Astrocyte of the cerebellum (primary cell): ENCODE data around the gene ZFYVE21.

Experiments used
- DNase-seq: peaks from one replicate; pipeline ENCODE4 v3.0.0-alpha.2; 2011; ENCODE audit warnings: low read depth
- H3K4me3 ChIP-seq: 2 replicates; pipeline ENCODE4 v1.5.1; 2011; ENCODE audit warnings: mild to moderate bottlenecking, low read depth, low read length, moderate library complexity
- CTCF ChIP-seq: IDR thresholded peaks from 2 replicates; pipeline ENCODE4 v1.5.1; 2012; ENCODE audit warnings: low read length, low read depth, moderate library complexity, mild to moderate bottlenecking; ENCODE audit errors: missing control alignments
- in situ Hi-C: cut with HindIII; loops from 2 replicates; pipeline ENCODE4 v1.10.0; 2017; ENCODE audit warnings: low sequenced_read_pairs

The ZFYVE21 gene

GRCh38 chr14:103699901-103700752, 15.5 kb upstream of the ZFYVE21 start:
- in situ Hi-C loops, result loop anchor here (10.0 kb wide), 1 partner anchor 125 kb away; no protein-coding TSS in a partner anchor
- H3K4me3 ChIP-seq, result no peak overlapping the region
- TF ChIP-seq CTCF, result no peak
- DNase-seq, result no peak

- H3K4me3 ChIP-seq, result no peak overlapping the region
- no peak for TF ChIP-seq CTCF
- no peak for DNase-seq
- in situ Hi-C loops, result no loop called here
Observed at GRCh38 chr14:103700753-103701490, 14.7 kb upstream of the ZFYVE21 start.

GRCh38 chr14:103702095-103702494, 13.5 kb upstream of the ZFYVE21 start:
- in situ Hi-C loops, result no loop called here
- no peak for TF ChIP-seq CTCF
- DNase-seq, result no peak
- H3K4me3 ChIP-seq, result no peak overlapping the region

GRCh38 chr14:103702497-103703432, 12.8 kb upstream of the ZFYVE21 start:
- DNase-seq, result no peak
- H3K4me3 ChIP-seq, result no peak overlapping the region
- in situ Hi-C loops, result no loop called here
- TF ChIP-seq CTCF, result no peak

- DNase-seq, result no peak
- no peak for TF ChIP-seq CTCF
- in situ Hi-C loops, result no loop called here
- no peak overlapping the region for H3K4me3 ChIP-seq
Observed at GRCh38 chr14:103703433-103704385, 11.9 kb upstream of the ZFYVE21 start.
